GM21529 (cell line): Measurements from ENCODE around the gene LSM4.
"Not testable (repeated sequence)": the region's sequence is repeated elsewhere in the genome, so short reads cannot be mapped to it uniquely, and the experiment has no call there.

Experiments used
- ATAC-seq: cut with Tn5 transposase; IDR thresholded peaks from one replicate; pipeline ENCODE4 v1.9.1; 2021; ENCODE audit not compliant: unreplicated experiment

LSM4 gene

GRCh38 chr19:18322759-18323460, at the start of gene LSM4:
TSS of gene LSM4 (minus strand) at chr19:18323076. CDS start at chr19:18323020, 56 bp downstream.
- ATAC-seq, result peak; percentile 87

- ATAC-seq, result no peak
Observed at GRCh38 chr19:18368504-18369222, 45.8 kb upstream of the LSM4 start.

- ATAC-seq, result no peak
Observed at GRCh38 chr19:18366021-18366435, 43.2 kb upstream of the LSM4 start.

GRCh38 chr19:18364826-18365528, 42.1 kb upstream of the LSM4 start:
- no peak for ATAC-seq

- not testable (repeated sequence) for ATAC-seq
Observed at GRCh38 chr19:18364277-18364825, 41.5 kb upstream of the LSM4 start.

DNA sequence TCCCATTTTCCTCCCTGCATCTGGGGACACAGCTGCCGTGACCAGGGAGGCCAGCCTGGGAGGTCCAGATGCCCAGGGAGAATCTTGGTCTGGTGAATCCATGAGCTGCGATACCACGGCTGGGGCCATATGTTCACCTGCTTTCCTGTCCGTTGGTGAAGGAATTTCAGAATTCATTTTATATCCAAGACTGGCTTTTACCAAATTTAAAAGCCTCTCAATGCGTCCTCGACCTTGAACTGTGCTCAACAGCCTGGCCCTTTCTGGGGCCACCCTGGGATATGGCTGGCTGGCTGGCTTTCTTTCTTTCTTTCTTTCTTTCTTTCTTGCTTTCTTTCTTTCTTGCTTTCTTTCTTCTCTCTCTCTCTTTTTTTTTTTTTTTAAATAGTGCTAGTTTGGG, 40.9 kb upstream of the LSM4 start:
- ATAC-seq, result no peak

- ATAC-seq, result no peak
Observed at GRCh38 chr19:18362934-18363542, 40.2 kb upstream of the LSM4 start.

- ATAC-seq, result no peak
Observed at GRCh38 chr19:18361646-18362045, 38.8 kb upstream of the LSM4 start.

DNA sequence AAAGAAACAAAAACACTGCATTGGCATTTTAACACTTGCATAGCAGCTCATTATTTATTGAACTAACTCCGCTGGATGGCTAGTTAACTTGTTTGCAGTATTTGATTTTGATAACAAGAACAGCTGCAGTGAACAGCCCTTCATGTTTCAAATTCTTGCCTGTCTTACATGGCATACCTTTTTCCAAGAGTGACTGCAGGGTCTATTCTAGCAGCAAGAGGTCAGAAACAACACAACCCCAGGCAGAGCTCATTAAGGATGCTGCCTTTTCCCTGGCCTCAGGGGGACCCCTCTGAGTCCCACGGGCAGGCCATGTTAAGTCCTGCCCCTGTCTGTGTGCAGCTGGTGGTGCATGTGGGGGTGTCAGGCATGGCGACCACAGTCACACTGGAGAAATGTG, 34.2 kb upstream of the LSM4 start:
- no peak for ATAC-seq

DNA sequence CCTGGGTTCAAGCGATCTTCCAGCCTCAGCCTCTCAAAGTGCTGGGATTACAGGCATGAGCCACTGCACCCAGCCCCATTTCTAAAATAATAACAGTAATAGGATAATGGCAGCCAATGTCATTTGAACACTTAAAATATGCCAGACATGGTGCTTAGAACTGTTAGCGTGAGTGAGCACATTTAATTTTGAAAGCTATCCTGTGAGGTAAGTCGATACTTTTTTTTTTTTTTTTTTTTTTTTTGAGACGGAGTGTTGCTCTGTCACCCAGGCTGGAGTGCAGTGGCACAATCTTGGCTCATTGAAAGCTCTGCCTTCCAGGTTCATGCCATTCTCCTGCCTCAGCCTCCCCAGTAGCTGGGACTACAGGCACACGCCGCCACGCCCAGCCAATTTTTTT, 31.9 kb upstream of the LSM4 start:
- not testable (repeated sequence) for ATAC-seq

DNA sequence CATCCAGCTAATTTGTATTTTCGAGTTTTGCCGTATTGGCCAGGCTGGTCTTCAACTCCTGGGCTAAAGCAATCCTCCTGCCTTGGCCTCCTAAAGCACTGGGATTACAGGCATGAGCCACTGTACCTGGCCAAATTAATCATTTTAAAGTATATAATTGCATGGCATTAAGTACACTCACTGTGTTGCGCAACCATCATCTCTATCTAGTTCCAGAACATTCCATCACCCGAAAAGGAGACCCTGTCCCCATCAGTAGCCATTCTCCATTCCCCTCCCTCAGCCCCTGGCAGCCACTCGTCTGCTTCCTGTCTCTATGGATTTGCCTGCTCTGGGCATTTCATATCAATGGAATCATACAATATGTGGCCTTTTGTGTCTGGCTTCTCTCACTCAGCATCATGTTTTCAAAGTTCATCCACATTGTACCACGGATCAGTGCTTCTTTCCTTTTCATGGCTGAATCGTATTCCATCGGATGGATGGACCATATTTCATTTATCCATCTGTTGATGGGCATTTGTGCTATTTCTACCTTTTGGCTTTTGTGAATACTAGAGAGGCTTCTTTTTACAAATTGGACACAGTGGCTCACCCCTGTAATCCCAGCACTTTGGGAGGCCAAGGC, 30.6 kb upstream of the LSM4 start:
- no peak for ATAC-seq

DNA sequence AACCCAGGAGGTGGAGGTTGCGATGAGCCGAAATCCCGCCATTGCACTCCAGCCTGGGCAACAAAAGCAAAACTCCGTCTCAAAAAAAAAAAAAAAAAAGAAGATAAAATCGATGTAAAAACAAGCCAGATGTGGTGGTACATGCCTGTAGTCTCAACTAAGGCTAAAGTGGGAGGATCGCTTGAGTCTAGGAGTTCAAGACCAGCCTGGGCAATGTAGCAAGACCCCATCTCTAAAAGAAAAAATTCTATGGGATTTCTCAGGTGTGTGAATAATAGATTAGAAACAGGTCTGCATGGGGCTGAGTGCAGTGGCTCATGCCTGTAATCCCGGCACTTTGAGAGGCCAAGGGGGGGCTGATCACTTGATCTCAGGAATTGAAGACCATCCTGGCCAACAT, 28.7 kb upstream of the LSM4 start:
- no peak for ATAC-seq

DNA sequence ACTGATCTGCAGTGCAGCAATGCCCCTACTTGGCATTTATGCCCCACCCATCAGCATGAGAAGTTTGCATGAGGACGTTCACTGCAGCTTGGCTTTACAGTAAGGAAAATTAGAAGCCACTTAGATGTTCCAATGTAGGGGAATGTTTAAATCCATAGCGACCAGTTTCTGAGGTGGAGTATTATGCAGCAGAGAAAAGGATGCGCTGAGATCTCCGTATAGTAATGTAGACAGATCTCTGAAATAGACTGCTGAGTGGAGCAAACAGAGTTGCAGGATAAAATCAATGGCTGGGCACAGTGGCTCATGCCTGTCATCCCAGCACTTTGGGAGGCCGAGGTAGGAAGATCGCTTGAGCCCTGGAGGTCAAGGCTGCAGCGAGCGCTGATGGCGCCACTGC, 27.6 kb upstream of the LSM4 start:
- no peak for ATAC-seq

DNA sequence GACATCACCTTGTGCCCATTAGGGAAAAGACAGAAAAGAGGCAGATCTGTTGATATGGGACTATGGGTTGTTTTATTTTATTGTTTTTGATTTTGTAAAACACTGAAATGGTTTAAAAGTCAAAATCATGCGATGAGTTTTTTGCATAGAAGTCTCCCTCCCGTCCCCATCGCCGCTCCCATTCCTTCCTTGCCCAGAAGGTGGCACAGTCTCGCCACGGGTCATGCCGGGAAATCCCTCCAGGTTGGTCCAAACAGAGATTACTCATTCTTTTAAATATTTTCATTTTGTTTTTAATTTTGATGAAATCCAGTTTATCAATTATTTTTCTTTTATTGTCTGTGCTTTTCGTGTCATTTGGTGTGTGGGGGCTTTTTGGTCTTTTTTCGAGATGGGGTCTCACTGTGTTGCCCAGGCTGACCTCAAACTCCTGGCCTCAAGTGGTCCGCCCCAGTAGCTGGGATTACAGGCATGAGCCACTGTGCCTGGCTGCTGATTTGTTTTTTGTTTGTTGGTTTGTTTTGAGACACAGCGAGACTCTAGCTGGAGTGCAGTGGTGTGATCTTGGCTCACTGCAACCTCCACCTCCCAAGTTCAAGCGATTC, 26.8 kb upstream of the LSM4 start:
- no peak for ATAC-seq

GRCh38 chr19:18348818-18349339, 26.0 kb upstream of the LSM4 start:
- ATAC-seq, result not testable (repeated sequence)

GRCh38 chr19:18348171-18348570, 25.3 kb upstream of the LSM4 start:
- ATAC-seq, result no peak

DNA sequence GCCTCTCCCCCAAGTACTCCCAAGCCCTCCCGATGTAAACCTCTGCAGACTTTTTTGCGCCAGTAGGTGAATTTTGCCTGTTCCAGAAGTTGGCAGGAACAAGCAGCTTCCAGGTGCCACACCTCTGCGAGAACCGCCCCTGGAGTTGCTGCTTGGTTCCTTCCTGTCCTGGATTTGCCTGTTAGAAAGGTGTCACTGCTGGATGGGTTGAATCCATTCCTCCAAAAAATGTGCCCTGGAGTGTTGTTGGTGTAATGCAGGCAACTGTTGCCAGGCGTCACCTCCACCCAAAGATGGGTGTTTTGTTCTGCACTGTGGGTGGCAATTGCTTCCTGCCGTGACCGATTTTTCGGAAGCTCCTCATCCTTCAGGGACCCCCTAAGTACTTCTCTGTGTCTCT, 23.2 kb upstream of the LSM4 start:
- no peak for ATAC-seq

- no peak for ATAC-seq
Observed at GRCh38 chr19:18345296-18345695, 22.4 kb upstream of the LSM4 start.

DNA sequence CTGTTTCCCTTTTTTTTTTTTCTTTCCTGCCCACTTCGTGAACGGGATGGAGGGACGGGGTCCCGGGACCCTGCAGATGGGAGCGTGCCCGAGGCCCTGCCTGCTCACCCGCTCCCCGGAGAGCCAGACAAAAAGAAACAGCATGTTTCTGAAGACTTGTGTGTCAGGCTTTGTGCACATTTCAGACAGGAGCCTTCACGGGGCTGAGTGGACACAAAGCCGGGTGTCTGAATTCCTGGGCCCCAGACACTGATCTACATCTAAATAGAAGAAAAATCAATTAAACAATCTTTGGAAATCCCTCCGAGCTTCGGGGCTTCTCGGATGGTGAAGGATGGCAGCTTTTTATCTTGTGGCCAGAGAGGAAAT, 21.7 kb upstream of the LSM4 start:
- ATAC-seq, result no peak

GRCh38 chr19:18342090-18342632, 19.3 kb upstream of the LSM4 start:
- no peak for ATAC-seq
